ENCODE data around the gene CSTF2T.

- TF ChIP-seq, protein P1, sequence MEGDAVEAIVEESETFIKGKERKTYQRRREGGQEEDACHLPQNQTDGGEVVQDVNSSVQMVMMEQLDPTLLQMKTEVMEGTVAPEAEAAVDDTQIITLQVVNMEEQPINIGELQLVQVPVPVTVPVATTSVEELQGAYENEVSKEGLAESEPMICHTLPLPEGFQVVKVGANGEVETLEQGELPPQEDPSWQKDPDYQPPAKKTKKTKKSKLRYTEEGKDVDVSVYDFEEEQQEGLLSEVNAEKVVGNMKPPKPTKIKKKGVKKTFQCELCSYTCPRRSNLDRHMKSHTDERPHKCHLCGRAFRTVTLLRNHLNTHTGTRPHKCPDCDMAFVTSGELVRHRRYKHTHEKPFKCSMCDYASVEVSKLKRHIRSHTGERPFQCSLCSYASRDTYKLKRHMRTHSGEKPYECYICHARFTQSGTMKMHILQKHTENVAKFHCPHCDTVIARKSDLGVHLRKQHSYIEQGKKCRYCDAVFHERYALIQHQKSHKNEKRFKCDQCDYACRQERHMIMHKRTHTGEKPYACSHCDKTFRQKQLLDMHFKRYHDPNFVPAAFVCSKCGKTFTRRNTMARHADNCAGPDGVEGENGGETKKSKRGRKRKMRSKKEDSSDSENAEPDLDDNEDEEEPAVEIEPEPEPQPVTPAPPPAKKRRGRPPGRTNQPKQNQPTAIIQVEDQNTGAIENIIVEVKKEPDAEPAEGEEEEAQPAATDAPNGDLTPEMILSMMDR (IDR thresholded peaks at IDR 0.05; ENCODE audit: low read depth, low read length), result no peak
- TF ChIP-seq EZH2phosphoT487 (IDR thresholded peaks at IDR 0.05; ENCODE audit: low read depth), result no peak
Measured at GRCh38 chr10:51733057-51733456, 33.7 kb upstream of the CSTF2T start.
